Ovary (tissue), 3 donors: Measurements from ENCODE around the gene BCAT1.
"Not testable (repeated sequence)": the region's sequence is repeated elsewhere in the genome, so short reads cannot be mapped to it uniquely, and the experiment has no call there.

ENCODE experiments used
- POLR2A ChIP-seq: fragments of 450-650 bp; IDR thresholded peaks from one replicate; pipeline ENCODE4 v1.6.1; 2017; ENCODE audit warnings: antibody characterized with exemption, mild to moderate bottlenecking, moderate library complexity
- TF ChIP-seq, protein P1 (sequence below), 3 donors: fragments of 450-650 bp in 2 of 3; fragments of 200-600 bp in 1 of 3; IDR thresholded peaks; one replicate each; pipeline versions ENCODE4 v1.5.1 to v1.8.0; 2016 to 2022; ENCODE audit warnings: antibody characterized with exemption in 3 of 3, mild to moderate bottlenecking in 1 of 3
- donor health status: DM: no; HTN: no; CAD: no.

DNA sequence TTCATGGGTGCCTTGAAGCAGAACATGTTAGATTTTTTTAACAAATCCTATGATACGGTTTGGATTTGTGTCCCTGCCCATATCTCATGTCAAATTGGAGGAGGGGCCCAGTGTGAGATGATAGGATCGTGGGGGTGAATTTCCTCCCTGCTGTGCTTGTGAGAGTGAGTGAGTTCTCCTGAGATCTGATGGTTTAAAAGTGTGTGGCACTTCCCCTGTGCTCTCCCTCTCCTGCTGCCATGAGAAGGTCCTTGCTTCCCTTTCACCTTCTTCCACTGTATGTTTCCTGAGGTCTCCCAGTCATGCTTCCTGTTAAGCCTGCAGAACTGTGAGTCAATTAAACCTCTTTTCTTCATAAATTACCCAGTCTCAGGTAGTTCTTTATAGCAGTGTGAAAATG is 97.0 kb downstream of the BCAT1 start:
- TF ChIP-seq, protein P1, sequence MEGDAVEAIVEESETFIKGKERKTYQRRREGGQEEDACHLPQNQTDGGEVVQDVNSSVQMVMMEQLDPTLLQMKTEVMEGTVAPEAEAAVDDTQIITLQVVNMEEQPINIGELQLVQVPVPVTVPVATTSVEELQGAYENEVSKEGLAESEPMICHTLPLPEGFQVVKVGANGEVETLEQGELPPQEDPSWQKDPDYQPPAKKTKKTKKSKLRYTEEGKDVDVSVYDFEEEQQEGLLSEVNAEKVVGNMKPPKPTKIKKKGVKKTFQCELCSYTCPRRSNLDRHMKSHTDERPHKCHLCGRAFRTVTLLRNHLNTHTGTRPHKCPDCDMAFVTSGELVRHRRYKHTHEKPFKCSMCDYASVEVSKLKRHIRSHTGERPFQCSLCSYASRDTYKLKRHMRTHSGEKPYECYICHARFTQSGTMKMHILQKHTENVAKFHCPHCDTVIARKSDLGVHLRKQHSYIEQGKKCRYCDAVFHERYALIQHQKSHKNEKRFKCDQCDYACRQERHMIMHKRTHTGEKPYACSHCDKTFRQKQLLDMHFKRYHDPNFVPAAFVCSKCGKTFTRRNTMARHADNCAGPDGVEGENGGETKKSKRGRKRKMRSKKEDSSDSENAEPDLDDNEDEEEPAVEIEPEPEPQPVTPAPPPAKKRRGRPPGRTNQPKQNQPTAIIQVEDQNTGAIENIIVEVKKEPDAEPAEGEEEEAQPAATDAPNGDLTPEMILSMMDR (IDR thresholded peaks at IDR 0.05), result not testable (repeated sequence)
- TF ChIP-seq POLR2A, result not testable (repeated sequence)
